H9 (cell line): Measurements from ENCODE around the gene DND1. TPM values are rescaled to one million over a fixed set of nuclear protein-coding genes. Genes with fewer than 3 reads are reported as not detected.

Experiments
- DNase-seq: peaks from one replicate; pipeline ENCODE4 v3.0.0-alpha.2; 2017
- H2AFZ ChIP-seq: one replicate; pipeline ENCODE4 v1.6.1; 2013; ENCODE audit warnings: mild to moderate bottlenecking, low read length, control low read depth, moderate library complexity
- H2AK5ac ChIP-seq: 2 replicates; pipeline ENCODE4 v1.6.1; 2013; ENCODE audit warnings: low read length, control low read depth, mixed read lengths; ENCODE audit not compliant: insufficient read length
- H2BK120ac ChIP-seq: one replicate; pipeline ENCODE4 v1.6.1; 2013; ENCODE audit warnings: low read depth, mild to moderate bottlenecking, low read length, control low read depth, inconsistent platforms; ENCODE audit not compliant: poor library complexity, severe bottlenecking
- H2BK12ac ChIP-seq: 2 replicates; pipeline ENCODE4 v1.6.1; 2013; ENCODE audit warnings: low read length, control low read depth, mixed read lengths, low read depth; ENCODE audit not compliant: insufficient read length
- H2BK15ac ChIP-seq: 2 replicates; pipeline ENCODE4 v1.6.1; 2013; ENCODE audit warnings: low read depth, low read length, control low read depth
- H2BK20ac ChIP-seq: one replicate; pipeline ENCODE4 v1.6.1; 2013; ENCODE audit warnings: low read depth, mild to moderate bottlenecking, low read length, control low read depth, inconsistent platforms; ENCODE audit not compliant: poor library complexity, severe bottlenecking
- H2BK5ac ChIP-seq: 2 replicates; pipeline ENCODE4 v1.6.1; 2013; ENCODE audit warnings: low read length, control low read depth, mixed read lengths; ENCODE audit not compliant: insufficient read length
- H3K14ac ChIP-seq: 2 replicates; pipeline ENCODE4 v1.6.1; 2013; ENCODE audit warnings: low read length, control low read depth; ENCODE audit not compliant: insufficient read depth
- H3K18ac ChIP-seq: 2 replicates; pipeline ENCODE4 v1.6.1; 2013; ENCODE audit warnings: low read depth, mild to moderate bottlenecking, mixed read lengths, low read length, control low read depth; ENCODE audit not compliant: insufficient read length
- H3K23ac ChIP-seq: 2 replicates; pipeline ENCODE4 v1.6.1; 2013; ENCODE audit warnings: low read length, control low read depth, mixed read lengths, low read depth; ENCODE audit not compliant: insufficient read length
- H3K23me2 ChIP-seq: 2 replicates; pipeline ENCODE4 v1.6.1; 2013; ENCODE audit warnings: low read depth, mild to moderate bottlenecking, mixed read lengths, low read length, control low read depth; ENCODE audit not compliant: insufficient read length, poor library complexity, severe bottlenecking
- H3K27ac ChIP-seq: 2 replicates; pipeline ENCODE4 v1.5.1; 2013; ENCODE audit warnings: low read length, control low read depth, mixed read lengths, low read depth; ENCODE audit not compliant: insufficient read length
- H3K27me3 ChIP-seq: 2 replicates; pipeline ENCODE4 v1.6.1; 2013; ENCODE audit warnings: low read length, control low read depth, inconsistent platforms; ENCODE audit not compliant: insufficient read depth
- H3K4ac ChIP-seq: 2 replicates; pipeline ENCODE4 v1.6.1; 2013; ENCODE audit warnings: low read depth, mild to moderate bottlenecking, control low read depth, inconsistent platforms, low read length, moderate library complexity
- H3K4me1 ChIP-seq: 2 replicates; pipeline ENCODE4 v1.6.1; 2013; ENCODE audit warnings: low read length, control low read depth, inconsistent platforms; ENCODE audit not compliant: insufficient read depth
- H3K4me2 ChIP-seq: 2 replicates; pipeline ENCODE4 v1.6.1; 2013; ENCODE audit warnings: low read length, control low read depth, mixed read lengths; ENCODE audit not compliant: insufficient read length, insufficient read depth
- H3K56ac ChIP-seq: 2 replicates; pipeline ENCODE4 v1.6.1; 2013; ENCODE audit warnings: low read depth, mild to moderate bottlenecking, mixed read lengths, low read length, control low read depth; ENCODE audit not compliant: insufficient read length
- H3K79me1 ChIP-seq: 2 replicates; pipeline ENCODE4 v1.6.1; 2013; ENCODE audit warnings: low read depth, mild to moderate bottlenecking, moderate library complexity, low read length, control low read depth, inconsistent platforms; ENCODE audit not compliant: insufficient read depth, poor library complexity, severe bottlenecking
- H3K79me2 ChIP-seq: 2 replicates; pipeline ENCODE4 v1.6.1; 2013; ENCODE audit warnings: low read length, control low read depth, inconsistent platforms; ENCODE audit not compliant: insufficient read depth
- H3K9ac ChIP-seq: 2 replicates; pipeline ENCODE4 v1.6.1; 2013; ENCODE audit warnings: low read length, control low read depth, mixed read lengths; ENCODE audit not compliant: insufficient read length; ENCODE audit errors: extremely low read depth
- H3K9me3 ChIP-seq: one replicate; pipeline ENCODE4 v1.6.1; 2013; ENCODE audit warnings: low read depth, low read length, inconsistent platforms; ENCODE audit not compliant: control insufficient read depth
- H3T11ph ChIP-seq: one replicate; pipeline ENCODE4 v1.6.1; 2013; ENCODE audit warnings: mild to moderate bottlenecking, low read length, control low read depth, inconsistent platforms
- H4K20me1 ChIP-seq: one replicate; pipeline ENCODE4 v1.6.1; 2013; ENCODE audit not compliant: control insufficient read depth, insufficient read length, insufficient read depth
- H4K5ac ChIP-seq: 2 replicates; pipeline ENCODE4 v1.6.1; 2013; ENCODE audit warnings: low read depth, mild to moderate bottlenecking, mixed read lengths, low read length, control low read depth; ENCODE audit not compliant: insufficient read length
- H4K8ac ChIP-seq: replicated peaks from 2 replicates; pipeline ENCODE4 v1.6.1; 2013; ENCODE audit warnings: low read length, control low read depth, mixed read lengths, low read depth; ENCODE audit not compliant: insufficient read length
- H4K91ac ChIP-seq: 2 replicates; pipeline ENCODE4 v1.6.1; 2013; ENCODE audit warnings: low read depth, mild to moderate bottlenecking, moderate library complexity, mixed read lengths, low read length, control low read depth; ENCODE audit not compliant: insufficient read length
- H3K27ac Mint-ChIP-seq, 3 experiments: 2 replicates in 2 of 3; 3 replicates in 1 of 3; pipeline ENCODE4 v1.8.0; 2020 to 2021; ENCODE audit warnings: mixed read lengths in 3 of 3, mild to moderate bottlenecking in 1 of 3, moderate library complexity in 1 of 3
- H3K27me3 Mint-ChIP-seq: 2 replicates; pipeline ENCODE4 v1.8.0; 2021; ENCODE audit warnings: low read depth, mild to moderate bottlenecking, moderate library complexity, mixed read lengths
- H3K36me3 Mint-ChIP-seq, 3 experiments: 2 replicates in 2 of 3; 3 replicates in 1 of 3; pipeline ENCODE4 v1.8.0; 2020 to 2021; ENCODE audit warnings: low read depth in 3 of 3, mixed read lengths in 3 of 3; ENCODE audit not compliant: insufficient read depth in 1 of 3
- H3K4me1 Mint-ChIP-seq, 2 experiments: 2 replicates each; pipeline ENCODE4 v1.8.0; 2020; ENCODE audit warnings: mixed read lengths in 2 of 2
- H3K4me3 Mint-ChIP-seq, 2 experiments: 2 replicates in 1 of 2; 3 replicates in 1 of 2; pipeline ENCODE4 v1.8.0; 2020 to 2021; ENCODE audit warnings: mild to moderate bottlenecking in 2 of 2, mixed read lengths in 2 of 2, moderate library complexity in 1 of 2
- H3K9me3 Mint-ChIP-seq, 2 experiments: 2 replicates in 1 of 2; 3 replicates in 1 of 2; pipeline ENCODE4 v1.8.0; 2020; ENCODE audit warnings: mild to moderate bottlenecking in 2 of 2, mixed read lengths in 2 of 2, moderate library complexity in 1 of 2
- WGBS: extraction: QIAGEN DNeasy Blood & Tissue Kit; methylation state at CpG from one replicate; pipeline ENCODE4 v1.1.7; 2013; ENCODE audit warnings: missing lambda C conversion rate, low lambda C conversion rate, mixed read lengths; ENCODE audit not compliant: insufficient read length; ENCODE audit errors: extremely low coverage; 5-methylcytosine and 5-hydroxymethylcytosine counted together
- total RNA-seq: library from RNA; stranded (reverse); gene quantifications from 2 replicates; pipeline ENCODE4 v1.2.1, GENCODE V29; 2021
- TF ChIP-seq, protein P1 (sequence below): fragments of 200-600 bp; sonication (generic); conservative IDR thresholded peaks from 3 replicates; pipeline ENCODE4 v1.8.0; 2021; ENCODE audit warnings: antibody characterized with exemption, mild to moderate bottlenecking

DND1 gene
- total RNA-seq, 1 experiment from 2014 or later, result 2.4 TPM

DNA sequence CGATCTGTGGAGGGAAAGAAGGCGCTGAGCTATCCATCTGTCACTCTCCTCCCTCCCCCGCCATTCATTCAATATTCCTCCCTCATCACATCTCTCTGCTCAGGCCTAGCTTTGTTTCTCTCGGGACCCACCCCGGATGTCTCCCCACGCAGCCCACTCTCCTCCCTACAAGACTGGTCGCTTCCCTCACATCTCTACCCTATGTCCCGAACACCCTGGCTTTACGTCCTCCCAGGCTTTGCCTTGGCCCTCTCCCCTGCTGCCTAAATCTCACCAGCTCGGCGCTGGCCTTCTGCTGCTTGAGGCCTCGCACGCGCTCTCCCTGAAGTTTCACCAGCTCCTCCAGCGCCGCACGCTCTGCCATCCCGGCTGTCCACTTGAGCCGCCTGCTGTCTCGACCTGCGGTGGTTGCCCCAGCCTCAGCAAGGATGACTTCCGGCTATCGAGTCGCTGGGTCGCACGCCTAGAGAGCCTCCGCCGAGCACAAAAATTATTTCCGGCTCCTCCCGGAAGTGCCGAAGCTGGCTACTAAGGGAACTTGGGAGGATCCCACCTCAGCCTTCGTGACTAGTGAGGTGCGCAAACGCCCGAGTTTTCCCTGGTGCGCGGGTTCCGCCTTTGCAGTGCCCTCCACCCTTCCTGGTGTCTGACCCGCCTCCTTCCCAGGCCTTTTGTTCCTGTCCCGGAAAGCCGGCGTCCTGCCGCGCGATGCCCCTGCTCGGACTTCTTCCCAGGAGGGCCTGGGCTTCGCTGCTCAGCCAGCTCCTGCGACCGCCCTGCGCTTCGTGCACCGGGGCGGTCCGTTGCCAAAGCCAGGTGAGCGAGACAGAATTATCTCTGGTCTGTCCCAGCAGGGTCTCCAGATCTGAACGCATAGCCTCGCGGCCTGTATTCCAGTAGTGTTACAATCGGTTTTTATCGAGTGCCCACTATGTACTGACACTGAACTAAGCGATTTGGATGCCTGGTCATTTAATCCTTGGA, 17.9 kb upstream of the DND1 start, which contains the start of the genes HARS1 and HARS2:
Gene HARS1, minus strand, starts transcription at position 430 of the 984 bp plus-strand sequence. Its CDS starts 66 bp downstream, at position 364.
Gene HARS2, plus strand, starts transcription at position 515 of the 984 bp plus-strand sequence. Its CDS starts 194 bp downstream, at position 709.
- Mint-ChIP-seq H3K4me1 (peaks cover 11 to 18% of the 10 kb centered on the region in 2 experiments), H3K4me3 (peak within 1 kb of the TSS; percentile 100), H3K9me3 (no peaks in the 10 kb centered on the region), H3K27me3 (no peaks in the 10 kb centered on the region), H3K27ac (peak within 1 kb of the TSS; percentile 96 to 98 (median 96)), H3K36me3 (peaks cover 11 to 45% (median 34%) of the 10 kb centered on the region in 3 experiments; a peak in 6 of 7 replicates)
- 0 out of 2 replicates have a peak within 1 kb of the TSS, but pooled peaks have one; percentile 49 for H3K14ac ChIP-seq
- H4K8ac ChIP-seq, result no peak within 1 kb of the TSS
- H3K79me2 ChIP-seq, result peaks cover 9% of the 10 kb centered on the region; the same call in 1 of the 2 replicates
- peak; percentile 95 for DNase-seq
- no peaks in the 10 kb centered on the region for H3K27me3 ChIP-seq
- TF ChIP-seq, protein P1, sequence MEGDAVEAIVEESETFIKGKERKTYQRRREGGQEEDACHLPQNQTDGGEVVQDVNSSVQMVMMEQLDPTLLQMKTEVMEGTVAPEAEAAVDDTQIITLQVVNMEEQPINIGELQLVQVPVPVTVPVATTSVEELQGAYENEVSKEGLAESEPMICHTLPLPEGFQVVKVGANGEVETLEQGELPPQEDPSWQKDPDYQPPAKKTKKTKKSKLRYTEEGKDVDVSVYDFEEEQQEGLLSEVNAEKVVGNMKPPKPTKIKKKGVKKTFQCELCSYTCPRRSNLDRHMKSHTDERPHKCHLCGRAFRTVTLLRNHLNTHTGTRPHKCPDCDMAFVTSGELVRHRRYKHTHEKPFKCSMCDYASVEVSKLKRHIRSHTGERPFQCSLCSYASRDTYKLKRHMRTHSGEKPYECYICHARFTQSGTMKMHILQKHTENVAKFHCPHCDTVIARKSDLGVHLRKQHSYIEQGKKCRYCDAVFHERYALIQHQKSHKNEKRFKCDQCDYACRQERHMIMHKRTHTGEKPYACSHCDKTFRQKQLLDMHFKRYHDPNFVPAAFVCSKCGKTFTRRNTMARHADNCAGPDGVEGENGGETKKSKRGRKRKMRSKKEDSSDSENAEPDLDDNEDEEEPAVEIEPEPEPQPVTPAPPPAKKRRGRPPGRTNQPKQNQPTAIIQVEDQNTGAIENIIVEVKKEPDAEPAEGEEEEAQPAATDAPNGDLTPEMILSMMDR, result no peak
- no peak within 1 kb of the TSS for H2BK12ac ChIP-seq
- H2BK20ac ChIP-seq, result no peak within 1 kb of the TSS
- H2AFZ ChIP-seq, result no peak within 1 kb of the TSS
- WGBS, result no CpG with 5 or more reads among the region's 61 CpGs
- no peak within 1 kb of the TSS for H3T11ph ChIP-seq
- H2BK15ac ChIP-seq, result no peak within 1 kb of the TSS
- H3K4ac ChIP-seq, result no peak within 1 kb of the TSS
- H3K56ac ChIP-seq, result no peak within 1 kb of the TSS
- H3K9me3 ChIP-seq, result no peaks in the 10 kb centered on the region
- H3K9ac ChIP-seq, result peak within 1 kb of the TSS; percentile 81
- no peak within 1 kb of the TSS for H3K23ac ChIP-seq
- no peak within 1 kb of the TSS for H2AK5ac ChIP-seq
- no peaks in the 10 kb centered on the region for H4K20me1 ChIP-seq
- H3K79me1 ChIP-seq, result peaks cover 3% of the 10 kb centered on the region
- no peak within 1 kb of the TSS for H2BK120ac ChIP-seq
- peaks cover 6% of the 10 kb centered on the region for H3K23me2 ChIP-seq
- peak within 1 kb of the TSS; percentile 22 for H3K18ac ChIP-seq
- H2BK5ac ChIP-seq, result no peak within 1 kb of the TSS
- H4K91ac ChIP-seq, result no peak within 1 kb of the TSS
- no peak within 1 kb of the TSS for H4K5ac ChIP-seq
- H3K4me2 ChIP-seq, result peak within 1 kb of the TSS; percentile 90
- H3K27ac ChIP-seq, result peak within 1 kb of the TSS; percentile 7
- H3K4me1 ChIP-seq, result no peaks in the 10 kb centered on the region
